ENCODE results near the gene ELL2. TPM values are rescaled to one million over a fixed set of nuclear protein-coding genes. Genes with fewer than 3 reads are reported as not detected.
A peak's percentile ranks its signal among the peaks of the same experiment; 100 is the strongest.
"Not testable (repeated sequence)": the region's sequence is repeated elsewhere in the genome, so short reads cannot be mapped to it uniquely, and the experiment has no call there.

ELL2 gene
- total RNA-seq, 1 donor from 2014 or later, result 124 TPM

- H3K27ac Mint-ChIP-seq, result no peak overlapping the region
- TF ChIP-seq CTCF (IDR thresholded peaks at IDR 0.05; ENCODE audit: unreplicated experiment), result no peak
- no peaks in the 10 kb centered on the region for H3K9me3 Mint-ChIP-seq (ENCODE audit: low read depth)
- peaks cover 8% of the 10 kb centered on the region for H3K4me1 Mint-ChIP-seq (ENCODE audit: low read depth)
- no peak overlapping the region for H3K4me3 Mint-ChIP-seq (ENCODE audit: low read depth)
- DNase-seq (ENCODE audit: low spot score, unreplicated experiment), result no peak
- no peaks in the 10 kb centered on the region for H3K36me3 Mint-ChIP-seq (ENCODE audit: insufficient read depth)
- H3K27me3 Mint-ChIP-seq, result peaks cover 4% of the 10 kb centered on the region
Observed at GRCh38 chr5:95837492-95837891, 124.2 kb downstream of the ELL2 start.

GRCh38 chr5:95836971-95837370, 124.7 kb downstream of the ELL2 start:
- not testable (repeated sequence) for H3K36me3 Mint-ChIP-seq (ENCODE audit: insufficient read depth); H3K4me3 Mint-ChIP-seq (ENCODE audit: low read depth); H3K9me3 Mint-ChIP-seq (ENCODE audit: low read depth); H3K4me1 Mint-ChIP-seq (ENCODE audit: low read depth); DNase-seq (ENCODE audit: low spot score, unreplicated experiment); H3K27me3 Mint-ChIP-seq; H3K27ac Mint-ChIP-seq

GRCh38 chr5:95836544-95836943, 125.1 kb downstream of the ELL2 start:
- peaks cover 4% of the 10 kb centered on the region for H3K27me3 Mint-ChIP-seq
- H3K27ac Mint-ChIP-seq, result no peak overlapping the region
- no peak for TF ChIP-seq CTCF (IDR thresholded peaks at IDR 0.05; ENCODE audit: unreplicated experiment)
- no peaks in the 10 kb centered on the region for H3K36me3 Mint-ChIP-seq (ENCODE audit: insufficient read depth)
- H3K4me1 Mint-ChIP-seq (ENCODE audit: low read depth), result peaks cover 8% of the 10 kb centered on the region
- no peak for DNase-seq (ENCODE audit: low spot score, unreplicated experiment)
- no peak overlapping the region for H3K4me3 Mint-ChIP-seq (ENCODE audit: low read depth)
- no peaks in the 10 kb centered on the region for H3K9me3 Mint-ChIP-seq (ENCODE audit: low read depth)

- H3K4me1 Mint-ChIP-seq (ENCODE audit: low read depth), result peaks cover 8% of the 10 kb centered on the region
- no peaks in the 10 kb centered on the region for H3K36me3 Mint-ChIP-seq (ENCODE audit: insufficient read depth)
- H3K4me3 Mint-ChIP-seq (ENCODE audit: low read depth), result peak overlapping the region; percentile 25
- TF ChIP-seq CTCF (IDR thresholded peaks at IDR 0.05; ENCODE audit: unreplicated experiment), result no peak
- H3K27me3 Mint-ChIP-seq, result peaks cover 4% of the 10 kb centered on the region
- H3K27ac Mint-ChIP-seq, result no peak overlapping the region
- DNase-seq (ENCODE audit: low spot score, unreplicated experiment), result no peak
- H3K9me3 Mint-ChIP-seq (ENCODE audit: low read depth), result no peaks in the 10 kb centered on the region
Observed at GRCh38 chr5:95835682-95836385, 125.8 kb downstream of the ELL2 start.

Other genes starting within 250 kb of the ELL2 start
- gene RHOBTB3, start 230.5 kb downstream of the ELL2 start, total RNA-seq, result 55.9 and 61.9 TPM in 2 replicates
- 11.6 and 12.7 TPM in 2 replicates for gene GLRX, start 139.1 kb downstream of the ELL2 start, total RNA-seq

Data from progenitor cell of endocrine pancreas (in vitro differentiated cells).